T-cell (primary cell): Measurements from ENCODE around the gene VPS37B. TPM values are rescaled to one million over a fixed set of nuclear protein-coding genes. Genes with fewer than 3 reads are reported as not detected.

Experiments used
- total RNA-seq, 35 experiments: library from RNA in 6 of 35; stranded (reverse) in 6 of 35; fragments of 120-200 nt in 1 of 35; gene quantifications; one replicate each; pipeline versions ENCODE4 v1.2.1 to v1.2.4 and lab custom pipeline; 2013 to 2026

The VPS37B gene
- total RNA-seq, 5 donors from 2014 or later (not counting 1 experiment from before 2014, with no cell fraction given), result 25.9 to 85.8 (median 34.6) TPM

Other genes with a start within 250 kb of the VPS37B start
- under 1 TPM in 1 of 5 donors, not detected in 4; 0.23 TPM for gene HCAR2, start 192.8 kb downstream of the VPS37B start, total RNA-seq
- not detected for gene HCAR3, start 179.3 kb downstream of the VPS37B start, total RNA-seq
- gene HCAR1, start 165.3 kb downstream of the VPS37B start, total RNA-seq, result under 1 TPM in 2 of 5 donors, not detected in 3; 0.06 to 0.19 TPM
- gene DENR, start 143.3 kb downstream of the VPS37B start, total RNA-seq, result 10 to 100 TPM; 36.6 to 50.6 (median 44.7) TPM
- gene CCDC62, start 121.6 kb downstream of the VPS37B start, total RNA-seq, result 1 to 10 TPM in 2 of 5 donors, under 1 TPM in 3; 0.70 to 1.5 (median 0.90) TPM
- 100 to 1,000 TPM; 108 to 123 (median 116) TPM for gene HIP1R, start 60.7 kb downstream of the VPS37B start, total RNA-seq
- 1 to 10 TPM; 5.6 to 7.2 (median 6.1) TPM for gene ABCB9, start 70.3 kb upstream of the VPS37B start, total RNA-seq
- gene OGFOD2, start 79.1 kb upstream of the VPS37B start, total RNA-seq, result 10 to 100 TPM; 17.4 to 45.3 (median 43.7) TPM
- 100 to 1,000 TPM; 134 to 231 (median 204) TPM for gene ARL6IP4, start 84.6 kb upstream of the VPS37B start, total RNA-seq